Tibial artery (tissue), 4 donors: ENCODE results near the gene CIB2.
A peak's percentile ranks its signal among the peaks of the same experiment; 100 is the strongest.

Experiments used
- DNase-seq, 2 donors: peaks; one replicate each; pipeline ENCODE4 v3.0.0-alpha.2; 2019
- H3K27ac ChIP-seq, 2 donors: fragments of 200-600 bp; sonication (generic) in 1 of 2; 1 replicate in 1 of 2; 2 replicates in 1 of 2; pipeline ENCODE4 v1.5.1; 2018 to 2019; ENCODE audit warnings: mild to moderate bottlenecking in 1 of 2
- H3K27me3 ChIP-seq, 2 donors: fragments of 200-600 bp; sonication (generic) in 1 of 2; one replicate each; pipeline versions ENCODE4 v1.5.1 to v1.6.0; 2016 to 2019
- H3K36me3 ChIP-seq, 3 donors: fragments of 200-600 bp; sonication (generic) in 2 of 3; one replicate each; pipeline ENCODE4 v1.5.1; 2016 to 2019; ENCODE audit warnings: mild to moderate bottlenecking in 2 of 3
- H3K4me1 ChIP-seq, 4 donors: fragments of 200-600 bp; sonication (generic) in 2 of 4; 1 replicate in 3 of 4; 2 replicates in 1 of 4; pipeline ENCODE4 v1.5.1; 2016 to 2019
- H3K4me3 ChIP-seq, 2 donors: fragments of 200-600 bp; sonication (generic) in 1 of 2; 1 replicate in 1 of 2; 2 replicates in 1 of 2; pipeline ENCODE4 v1.5.1; 2018 to 2019; ENCODE audit warnings: mild to moderate bottlenecking in 2 of 2
- H3K9me3 ChIP-seq, 3 donors: fragments of 200-600 bp; sonication (generic) in 1 of 3; one replicate each; pipeline ENCODE4 v1.5.1; 2016 to 2019
- intact Hi-C: fragments of 100-400 bp; cut with DNase I; formaldehyde crosslinking; loops from one replicate; pipeline ENCODE4 v1.15.0; 2023; ENCODE audit warnings: low total_unique reads
- TF ChIP-seq, protein P1 (sequence below), 2 experiments: fragments of 200-600 bp in 1 of 2; fragments of 450-650 bp in 1 of 2; IDR thresholded peaks; one replicate each; pipeline ENCODE4 v1.5.1; 2017 to 2019; ENCODE audit warnings: antibody characterized with exemption in 2 of 2, mild to moderate bottlenecking in 1 of 2, moderate library complexity in 1 of 2

CIB2 gene

DNA sequence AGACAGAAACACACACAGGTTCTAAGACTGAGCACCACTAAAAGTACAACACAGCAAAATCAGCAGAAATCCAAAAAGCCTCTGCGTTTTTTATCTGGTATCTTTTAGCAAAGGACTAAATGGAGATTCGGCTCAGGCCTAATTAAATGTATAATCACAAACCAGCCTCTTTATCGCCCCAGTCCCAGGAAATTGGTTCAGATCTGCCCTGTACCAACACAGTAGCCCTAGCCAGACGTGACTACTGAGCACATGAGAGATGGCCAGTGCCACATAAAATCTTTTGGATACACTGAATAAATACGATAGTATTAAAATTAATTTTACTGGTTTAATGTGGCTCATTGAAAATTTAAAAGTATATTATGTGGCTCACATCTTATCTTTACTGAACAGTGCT lies 73.4 kb downstream of the CIB2 start:
- Histone ChIP-seq H3K27me3 (no peaks in the 10 kb centered on the region), H3K4me1 (peaks cover 0 to 85% (median 56%) of the 10 kb centered on the region in 4 donors), H3K9me3 (no peaks in the 10 kb centered on the region), H3K36me3 (peaks cover 9 to 13% (median 12%) of the 10 kb centered on the region in 3 donors), H3K4me3 (no peak overlapping the region), H3K27ac (peak overlapping the region; percentile 59 to 87)
- TF ChIP-seq, protein P1, sequence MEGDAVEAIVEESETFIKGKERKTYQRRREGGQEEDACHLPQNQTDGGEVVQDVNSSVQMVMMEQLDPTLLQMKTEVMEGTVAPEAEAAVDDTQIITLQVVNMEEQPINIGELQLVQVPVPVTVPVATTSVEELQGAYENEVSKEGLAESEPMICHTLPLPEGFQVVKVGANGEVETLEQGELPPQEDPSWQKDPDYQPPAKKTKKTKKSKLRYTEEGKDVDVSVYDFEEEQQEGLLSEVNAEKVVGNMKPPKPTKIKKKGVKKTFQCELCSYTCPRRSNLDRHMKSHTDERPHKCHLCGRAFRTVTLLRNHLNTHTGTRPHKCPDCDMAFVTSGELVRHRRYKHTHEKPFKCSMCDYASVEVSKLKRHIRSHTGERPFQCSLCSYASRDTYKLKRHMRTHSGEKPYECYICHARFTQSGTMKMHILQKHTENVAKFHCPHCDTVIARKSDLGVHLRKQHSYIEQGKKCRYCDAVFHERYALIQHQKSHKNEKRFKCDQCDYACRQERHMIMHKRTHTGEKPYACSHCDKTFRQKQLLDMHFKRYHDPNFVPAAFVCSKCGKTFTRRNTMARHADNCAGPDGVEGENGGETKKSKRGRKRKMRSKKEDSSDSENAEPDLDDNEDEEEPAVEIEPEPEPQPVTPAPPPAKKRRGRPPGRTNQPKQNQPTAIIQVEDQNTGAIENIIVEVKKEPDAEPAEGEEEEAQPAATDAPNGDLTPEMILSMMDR (IDR thresholded peaks at IDR 0.05) = no peak
- intact Hi-C loops = no loop called here
- peak in 1 of 2 donors; percentile 4 for DNase-seq

DNA sequence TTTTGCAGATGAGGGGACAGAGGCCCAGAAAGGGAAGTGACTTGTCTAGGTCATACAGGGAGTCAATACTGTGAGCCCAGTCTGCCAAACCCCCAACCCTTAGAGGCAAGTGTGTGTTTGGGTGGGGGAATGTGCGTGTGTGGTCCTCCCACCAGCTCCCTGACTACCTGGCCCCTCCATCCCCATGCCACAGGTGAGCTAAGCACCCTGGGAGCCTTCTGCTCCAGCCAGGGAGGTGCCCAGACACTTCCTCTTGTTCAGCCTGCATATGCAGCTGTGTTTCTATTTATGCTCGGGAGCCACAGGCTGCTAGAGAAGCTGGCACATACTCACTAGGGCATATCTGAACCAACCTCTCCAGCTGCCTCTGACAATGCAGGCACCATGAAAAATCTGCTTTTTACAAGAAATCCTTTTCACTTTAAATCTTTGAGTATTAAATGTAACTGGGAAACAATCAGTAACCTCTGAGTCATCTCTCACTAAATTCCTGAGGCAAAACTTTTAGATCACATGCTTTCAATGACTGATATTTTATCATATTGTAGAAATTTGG lies 74.5 kb downstream of the CIB2 start:
- peak in 1 of 2 donors; percentile 68 for DNase-seq
- TF ChIP-seq, protein P1 (IDR thresholded peaks at IDR 0.05) = no peak
- intact Hi-C loops = no loop called here

DNA sequence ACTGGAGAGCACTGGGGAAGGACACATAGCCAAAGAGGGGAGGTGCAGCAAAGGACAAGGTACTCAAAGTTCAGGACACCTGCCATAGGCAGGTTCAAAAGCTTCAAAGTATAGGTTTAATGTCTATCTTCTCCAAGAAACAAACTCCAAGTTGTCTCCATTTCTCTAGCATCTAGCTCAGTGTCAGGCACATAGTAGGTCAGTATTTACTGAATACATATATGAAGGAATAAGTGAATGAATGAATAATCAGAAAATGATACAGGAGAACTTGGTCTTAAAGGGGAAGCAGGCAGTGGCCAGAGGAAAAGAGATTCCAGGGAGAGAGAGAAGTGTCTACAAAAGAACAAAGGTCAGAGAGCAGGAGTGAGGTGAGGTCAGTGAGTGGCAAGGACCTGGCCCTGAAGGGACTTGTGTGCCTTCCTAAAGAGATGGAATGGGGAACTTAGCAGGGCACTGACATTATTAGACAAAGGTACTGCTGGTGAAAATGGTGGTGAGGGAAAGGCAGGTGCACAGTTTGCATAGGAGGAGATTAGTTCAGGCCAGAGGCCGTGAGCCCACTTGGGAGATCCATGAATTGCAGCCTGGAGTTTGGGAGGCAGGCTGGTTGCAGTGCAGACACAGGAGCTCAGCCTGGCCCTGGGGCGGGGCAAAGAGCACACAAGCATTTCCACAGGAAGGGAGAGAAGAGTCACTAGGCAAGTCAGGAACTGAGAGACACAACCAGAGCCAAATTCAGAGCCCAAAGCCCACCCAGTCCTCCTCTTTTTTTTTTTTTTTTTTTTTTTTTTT lies 75.1 kb downstream of the CIB2 start:
- H3K27ac ChIP-seq = peak overlapping the region; percentile 59 to 87
- peaks cover 9 to 26% (median 22%) of the 10 kb centered on the region in 3 donors for H3K36me3 ChIP-seq
- no peak overlapping the region for H3K4me3 ChIP-seq
- intact Hi-C loops = no loop called here
- H3K27me3 ChIP-seq = no peaks in the 10 kb centered on the region
- H3K9me3 ChIP-seq = no peaks in the 10 kb centered on the region
- peak; percentile 64 to 67 for DNase-seq
- TF ChIP-seq, protein P1 (IDR thresholded peaks at IDR 0.05) = no peak
- H3K4me1 ChIP-seq = peaks cover 0 to 80% (median 50%) of the 10 kb centered on the region in 4 donors

More for the DNA sequence above, 74.5 kb downstream of the CIB2 start:
- Histone ChIP-seq H3K27me3 (no peaks in the 10 kb centered on the region), H3K36me3 (peaks cover 9 to 23% (median 21%) of the 10 kb centered on the region in 3 donors), H3K9me3 (no peaks in the 10 kb centered on the region), H3K4me1 (peaks cover 0 to 85% (median 54%) of the 10 kb centered on the region in 4 donors), H3K27ac (peak overlapping the region; percentile 59 to 87), H3K4me3 (no peak overlapping the region)

DNA sequence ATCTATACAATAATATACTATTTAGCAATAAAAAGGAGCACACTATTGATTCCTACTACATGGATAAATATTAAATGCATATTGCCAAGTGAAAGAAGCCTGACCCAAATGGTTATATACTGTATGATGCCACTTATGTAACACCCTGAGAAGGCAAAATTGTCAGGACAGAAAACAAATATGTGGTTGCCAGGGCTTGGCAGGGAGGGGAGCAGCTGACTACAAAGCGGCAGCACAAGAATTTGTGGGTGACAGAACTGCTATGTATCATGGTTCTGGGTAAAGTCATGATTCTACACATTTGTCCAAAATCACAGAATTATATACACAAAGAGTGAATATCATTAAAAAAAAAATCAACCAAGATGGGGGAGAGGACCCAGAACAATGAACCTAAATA lies 76.3 kb downstream of the CIB2 start:
- H3K27ac ChIP-seq = peak overlapping the region in 1 of 2 donors; percentile 87
- no peak overlapping the region for H3K4me3 ChIP-seq
- H3K36me3 ChIP-seq = peaks cover 9 to 32% (median 22%) of the 10 kb centered on the region in 3 donors
- DNase-seq = peak in 1 of 2 donors; percentile 41
- intact Hi-C loops = no loop called here
- no peaks in the 10 kb centered on the region for H3K9me3 ChIP-seq
- no peaks in the 10 kb centered on the region for H3K27me3 ChIP-seq
- TF ChIP-seq, protein P1 (IDR thresholded peaks at IDR 0.05) = no peak
- peaks cover 0 to 78% (median 48%) of the 10 kb centered on the region in 4 donors for H3K4me1 ChIP-seq
